ENCODE results near the gene GAA.

GAA gene

GRCh38 chr17:80119271-80119791, 17.9 kb downstream of the GAA start:
- DNase-seq = no peak

GRCh38 chr17:80119839-80120238, 18.5 kb downstream of the GAA start:
- DNase-seq = no peak

GRCh38 chr17:80122026-80122575, 20.7 kb downstream of the GAA start:
- DNase-seq = no peak

- DNase-seq = no peak
Observed at GRCh38 chr17:80122926-80123505, 21.6 kb downstream of the GAA start.

GRCh38 chr17:80123791-80124190, 22.4 kb downstream of the GAA start:
- peak in 1 of 2 experiments; percentile 29 for DNase-seq

- peak; percentile 82 to 85 for DNase-seq
Observed at GRCh38 chr17:80124351-80124981, 23.1 kb downstream of the GAA start.

GRCh38 chr17:80125656-80126448, 24.5 kb downstream of the GAA start:
- DNase-seq = no peak

GRCh38 chr17:80126449-80126715, 25.0 kb downstream of the GAA start:
- DNase-seq = no peak

- DNase-seq = no peak
Observed at GRCh38 chr17:80129006-80129565, 27.7 kb downstream of the GAA start.

GRCh38 chr17:80130992-80131391, 29.6 kb downstream of the GAA start:
- no peak for DNase-seq

- no peak for DNase-seq
Observed at GRCh38 chr17:80132906-80133625, 31.7 kb downstream of the GAA start.

GRCh38 chr17:80133626-80133970, 32.2 kb downstream of the GAA start:
- DNase-seq = no peak

GRCh38 chr17:80137131-80137530, 35.8 kb downstream of the GAA start:
- DNase-seq = no peak

GRCh38 chr17:80138856-80139426, 37.6 kb downstream of the GAA start:
- no peak for DNase-seq

GRCh38 chr17:80141463-80142165, 40.2 kb downstream of the GAA start:
- DNase-seq = no peak

- no peak for DNase-seq
Observed at GRCh38 chr17:80142929-80143328, 41.5 kb downstream of the GAA start.

GRCh38 chr17:80145076-80146075, 44.0 kb downstream of the GAA start:
- no peak for DNase-seq

- peak in 1 of 2 experiments; percentile 23 for DNase-seq
Observed at GRCh38 chr17:80146121-80147034, 45.0 kb downstream of the GAA start.

- peak; percentile 100 for DNase-seq
Observed at GRCh38 chr17:80147035-80147822, 45.8 kb downstream of the GAA start, which contains the start of gene EIF4A3. Gene EIF4A3 (minus strand): TSS chr17:80147128. CDS start chr17:80146961, 167 bp downstream.
